ENCODE results near the gene NTN1. TPM values are rescaled to one million over a fixed set of nuclear protein-coding genes. Genes with fewer than 3 reads are reported as not detected.

Gene NTN1
- total RNA-seq, 1 donor from 2014 or later: 1.1 TPM

- intact Hi-C loops (cut with micrococcal nuclease): no loop called here
- Mint-ChIP-seq H3K27me3 (peaks cover 1% of the 10 kb centered on the region), H3K9me3 (no peaks in the 10 kb centered on the region), H3K4me1 (no peaks in the 10 kb centered on the region), H3K4me3 (no peak overlapping the region), H3K36me3 (ENCODE audit: low read depth) (no peaks in the 10 kb centered on the region), H3K27ac (no peak overlapping the region)
- TF ChIP-seq CTCF (IDR thresholded peaks at IDR 0.05): no peak
- CTCF ChIA-PET: no interaction called here
- DNase-seq (no peak), ATAC-seq (ENCODE audit: low read depth) (no peak)
- POLR2A ChIA-PET: no interaction called here
These were observed 35.3 kb downstream of the NTN1 start for GRCh38 chr17:9056566-9056965.

DNA sequence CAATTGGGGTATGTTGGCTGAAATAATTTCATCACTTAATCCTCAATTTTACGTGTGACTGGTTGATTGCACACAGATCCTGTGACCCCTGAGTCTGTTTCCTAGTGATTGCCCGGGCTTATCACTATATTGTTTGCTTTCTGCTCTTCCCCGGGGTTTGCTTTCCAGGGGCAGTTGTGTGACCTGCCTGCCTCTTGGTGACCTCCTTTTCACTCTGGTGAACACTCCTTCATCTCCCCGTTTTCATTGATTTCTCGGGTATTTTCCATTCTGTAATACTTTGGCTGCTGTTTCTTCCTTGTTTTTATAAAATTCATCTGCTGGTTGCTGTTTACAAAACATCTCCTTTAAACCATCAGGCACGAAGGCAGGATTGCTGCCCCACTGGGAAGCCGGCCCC lies 36.0 kb downstream of the NTN1 start:
- POLR2A ChIA-PET: no interaction called here
- intact Hi-C loops (cut with micrococcal nuclease): no loop called here
- H3K27me3 Mint-ChIP-seq: peaks cover 1% of the 10 kb centered on the region

GRCh38 chr17:9062399-9062902 lies 41.1 kb downstream of the NTN1 start:
- ChIA-PET CTCF (interaction anchor here (0.9 kb wide), 1 partner anchor 62 kb away, joined by 3 read pairs; no protein-coding TSS in a partner anchor), POLR2A (no interaction called here)
- H3K4me1 Mint-ChIP-seq: no peaks in the 10 kb centered on the region
- intact Hi-C loops (cut with micrococcal nuclease): no loop called here
- DNase-seq: no peak
- H3K27me3 Mint-ChIP-seq: peaks cover 9% of the 10 kb centered on the region
- no peak for TF ChIP-seq CTCF (IDR thresholded peaks at IDR 0.05)
- no peak for ATAC-seq (ENCODE audit: low read depth)
- H3K9me3 Mint-ChIP-seq: no peaks in the 10 kb centered on the region
- no peak overlapping the region for H3K27ac Mint-ChIP-seq
- H3K4me3 Mint-ChIP-seq: no peak overlapping the region
- no peaks in the 10 kb centered on the region for H3K36me3 Mint-ChIP-seq (ENCODE audit: low read depth)

More for the DNA sequence above, 36.0 kb downstream of the NTN1 start:
- Mint-ChIP-seq H3K4me3 (no peak overlapping the region), H3K9me3 (no peaks in the 10 kb centered on the region), H3K27ac (no peak overlapping the region), H3K36me3 (ENCODE audit: low read depth) (no peaks in the 10 kb centered on the region), H3K4me1 (no peaks in the 10 kb centered on the region)
- DNase-seq (no peak), ATAC-seq (ENCODE audit: low read depth) (no peak)
- TF ChIP-seq CTCF (IDR thresholded peaks at IDR 0.05): no peak
- CTCF ChIA-PET: no interaction called here

GRCh38 chr17:9064311-9064834 lies 43.1 kb downstream of the NTN1 start:
- Mint-ChIP-seq H3K9me3 (no peaks in the 10 kb centered on the region), H3K27me3 (peaks cover 12% of the 10 kb centered on the region), H3K4me1 (no peaks in the 10 kb centered on the region), H3K27ac (no peak overlapping the region), H3K4me3 (no peak overlapping the region), H3K36me3 (ENCODE audit: low read depth) (no peaks in the 10 kb centered on the region)
- ATAC-seq (ENCODE audit: low read depth): no peak
- intact Hi-C loops (cut with micrococcal nuclease): no loop called here
- DNase-seq: no peak
- TF ChIP-seq CTCF (IDR thresholded peaks at IDR 0.05): no peak
- CTCF ChIA-PET: no interaction called here
- POLR2A ChIA-PET: no interaction called here

GRCh38 chr17:9071016-9071415 lies 49.7 kb downstream of the NTN1 start:
- CTCF ChIA-PET: no interaction called here
- ATAC-seq (ENCODE audit: low read depth): no peak

More at GRCh38 chr17:9071016-9071415, 49.7 kb downstream of the NTN1 start:
- DNase-seq: no peak
- Mint-ChIP-seq H3K9me3 (no peaks in the 10 kb centered on the region), H3K27ac (no peak overlapping the region), H3K4me1 (no peaks in the 10 kb centered on the region), H3K36me3 (ENCODE audit: low read depth) (no peaks in the 10 kb centered on the region), H3K4me3 (no peak overlapping the region), H3K27me3 (peaks cover 13% of the 10 kb centered on the region)
- intact Hi-C loops (cut with micrococcal nuclease): no loop called here
- POLR2A ChIA-PET: no interaction called here
- TF ChIP-seq CTCF (IDR thresholded peaks at IDR 0.05): no peak
